Liver (tissue), 3 donors: Measurements from ENCODE around the gene ZSWIM4.

Source experiments
- HNF4A ChIP-seq, 2 donors: conservative IDR thresholded peaks; 2 replicates each; pipeline ENCODE4 v1.6.1; 2016; ENCODE audit warnings: antibody characterized with exemption in 2 of 2, mild to moderate bottlenecking in 2 of 2
- HNF4G ChIP-seq: IDR thresholded peaks from 2 replicates; pipeline ENCODE4 v1.6.1; 2016; ENCODE audit warnings: antibody characterized with exemption
- JUND ChIP-seq, 2 donors: IDR thresholded peaks; 2 replicates each; pipeline ENCODE4 v1.6.1; 2016; ENCODE audit warnings: antibody characterized with exemption in 2 of 2
- NR2F2 ChIP-seq: IDR thresholded peaks from 2 replicates; pipeline ENCODE4 v1.6.1; 2016; ENCODE audit warnings: antibody characterized with exemption
- RAD21 ChIP-seq, 2 donors: IDR thresholded peaks; 2 replicates each; pipeline ENCODE4 v1.6.1; 2016; ENCODE audit warnings: antibody characterized with exemption in 2 of 2, mild to moderate bottlenecking in 2 of 2
- TAF1 ChIP-seq: conservative IDR thresholded peaks from 2 replicates; pipeline ENCODE4 v1.6.1; 2016; ENCODE audit warnings: antibody characterized with exemption, mild to moderate bottlenecking
- YY1 ChIP-seq: IDR thresholded peaks from 2 replicates; pipeline ENCODE4 v1.6.1; 2016; ENCODE audit warnings: antibody characterized with exemption, mild to moderate bottlenecking
- TF ChIP-seq, protein P1 (sequence below): fragments of 150-350 bp; IDR thresholded peaks from 2 replicates; pipeline ENCODE4 v1.5.1; 2017; ENCODE audit warnings: improper control_type of control experiment, low read depth, low read length; ENCODE audit not compliant: missing input control
- TF ChIP-seq, protein P2 (sequence below): IDR thresholded peaks from 2 replicates; pipeline ENCODE4 v1.6.1; 2016; ENCODE audit warnings: antibody characterized with exemption, mild to moderate bottlenecking
- TF ChIP-seq, protein P3 (sequence below): IDR thresholded peaks from 2 replicates; pipeline ENCODE4 v1.6.1; 2016; ENCODE audit warnings: antibody characterized with exemption
- TF ChIP-seq, protein P4 (sequence below): IDR thresholded peaks from 2 replicates; pipeline ENCODE4 v1.6.1; 2016; ENCODE audit warnings: antibody characterized with exemption
- donor health status: healthy.
- donor health status: healthy.

DNA sequence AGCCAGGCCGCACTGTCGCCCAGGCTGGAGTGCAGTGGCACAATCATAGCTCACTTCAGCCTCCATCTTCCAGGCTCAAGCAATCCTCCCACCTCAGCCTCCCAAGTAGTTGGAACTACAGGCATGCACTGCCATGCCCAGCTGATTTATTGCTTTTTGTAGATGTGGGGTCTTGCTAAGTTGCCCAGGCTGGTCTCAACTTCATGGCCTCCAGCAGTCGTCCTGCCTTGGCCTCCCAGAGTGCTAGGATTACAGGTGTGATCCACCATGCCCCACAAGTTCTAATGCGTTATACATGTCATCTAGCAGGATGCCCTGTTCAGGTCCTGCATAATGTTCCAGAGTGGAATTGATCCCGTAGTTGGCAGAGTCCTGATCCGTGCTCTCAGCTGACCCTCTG, 16.4 kb upstream of the ZSWIM4 start:
- TF ChIP-seq TAF1 (no peak), HNF4A (conservative IDR thresholded peaks at IDR 0.05) (no peak), YY1 (no peak), NR2F2 (no peak), RAD21 (IDR thresholded peaks at IDR 0.05) (no peak), HNF4G (no peak), JUND (IDR thresholded peaks at IDR 0.05) (no peak)
- TF ChIP-seq, protein P1, sequence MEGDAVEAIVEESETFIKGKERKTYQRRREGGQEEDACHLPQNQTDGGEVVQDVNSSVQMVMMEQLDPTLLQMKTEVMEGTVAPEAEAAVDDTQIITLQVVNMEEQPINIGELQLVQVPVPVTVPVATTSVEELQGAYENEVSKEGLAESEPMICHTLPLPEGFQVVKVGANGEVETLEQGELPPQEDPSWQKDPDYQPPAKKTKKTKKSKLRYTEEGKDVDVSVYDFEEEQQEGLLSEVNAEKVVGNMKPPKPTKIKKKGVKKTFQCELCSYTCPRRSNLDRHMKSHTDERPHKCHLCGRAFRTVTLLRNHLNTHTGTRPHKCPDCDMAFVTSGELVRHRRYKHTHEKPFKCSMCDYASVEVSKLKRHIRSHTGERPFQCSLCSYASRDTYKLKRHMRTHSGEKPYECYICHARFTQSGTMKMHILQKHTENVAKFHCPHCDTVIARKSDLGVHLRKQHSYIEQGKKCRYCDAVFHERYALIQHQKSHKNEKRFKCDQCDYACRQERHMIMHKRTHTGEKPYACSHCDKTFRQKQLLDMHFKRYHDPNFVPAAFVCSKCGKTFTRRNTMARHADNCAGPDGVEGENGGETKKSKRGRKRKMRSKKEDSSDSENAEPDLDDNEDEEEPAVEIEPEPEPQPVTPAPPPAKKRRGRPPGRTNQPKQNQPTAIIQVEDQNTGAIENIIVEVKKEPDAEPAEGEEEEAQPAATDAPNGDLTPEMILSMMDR: no peak
- TF ChIP-seq, protein P2, sequence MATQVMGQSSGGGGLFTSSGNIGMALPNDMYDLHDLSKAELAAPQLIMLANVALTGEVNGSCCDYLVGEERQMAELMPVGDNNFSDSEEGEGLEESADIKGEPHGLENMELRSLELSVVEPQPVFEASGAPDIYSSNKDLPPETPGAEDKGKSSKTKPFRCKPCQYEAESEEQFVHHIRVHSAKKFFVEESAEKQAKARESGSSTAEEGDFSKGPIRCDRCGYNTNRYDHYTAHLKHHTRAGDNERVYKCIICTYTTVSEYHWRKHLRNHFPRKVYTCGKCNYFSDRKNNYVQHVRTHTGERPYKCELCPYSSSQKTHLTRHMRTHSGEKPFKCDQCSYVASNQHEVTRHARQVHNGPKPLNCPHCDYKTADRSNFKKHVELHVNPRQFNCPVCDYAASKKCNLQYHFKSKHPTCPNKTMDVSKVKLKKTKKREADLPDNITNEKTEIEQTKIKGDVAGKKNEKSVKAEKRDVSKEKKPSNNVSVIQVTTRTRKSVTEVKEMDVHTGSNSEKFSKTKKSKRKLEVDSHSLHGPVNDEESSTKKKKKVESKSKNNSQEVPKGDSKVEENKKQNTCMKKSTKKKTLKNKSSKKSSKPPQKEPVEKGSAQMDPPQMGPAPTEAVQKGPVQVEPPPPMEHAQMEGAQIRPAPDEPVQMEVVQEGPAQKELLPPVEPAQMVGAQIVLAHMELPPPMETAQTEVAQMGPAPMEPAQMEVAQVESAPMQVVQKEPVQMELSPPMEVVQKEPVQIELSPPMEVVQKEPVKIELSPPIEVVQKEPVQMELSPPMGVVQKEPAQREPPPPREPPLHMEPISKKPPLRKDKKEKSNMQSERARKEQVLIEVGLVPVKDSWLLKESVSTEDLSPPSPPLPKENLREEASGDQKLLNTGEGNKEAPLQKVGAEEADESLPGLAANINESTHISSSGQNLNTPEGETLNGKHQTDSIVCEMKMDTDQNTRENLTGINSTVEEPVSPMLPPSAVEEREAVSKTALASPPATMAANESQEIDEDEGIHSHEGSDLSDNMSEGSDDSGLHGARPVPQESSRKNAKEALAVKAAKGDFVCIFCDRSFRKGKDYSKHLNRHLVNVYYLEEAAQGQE: no peak
- TF ChIP-seq, protein P3, sequence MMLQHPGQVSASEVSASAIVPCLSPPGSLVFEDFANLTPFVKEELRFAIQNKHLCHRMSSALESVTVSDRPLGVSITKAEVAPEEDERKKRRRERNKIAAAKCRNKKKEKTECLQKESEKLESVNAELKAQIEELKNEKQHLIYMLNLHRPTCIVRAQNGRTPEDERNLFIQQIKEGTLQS: no peak
- TF ChIP-seq, protein P4, sequence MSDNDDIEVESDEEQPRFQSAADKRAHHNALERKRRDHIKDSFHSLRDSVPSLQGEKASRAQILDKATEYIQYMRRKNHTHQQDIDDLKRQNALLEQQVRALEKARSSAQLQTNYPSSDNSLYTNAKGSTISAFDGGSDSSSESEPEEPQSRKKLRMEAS: no peak
